Measurements from ENCODE around the gene HOXB1. TPM values are rescaled to one million over a fixed set of nuclear protein-coding genes. Genes with fewer than 3 reads are reported as not detected.
A peak's percentile ranks its signal among the peaks of the same experiment; 100 is the strongest.

Gene HOXB1
- total RNA-seq, 1 experiment from 2014 or later, result 4.5 TPM

DNA sequence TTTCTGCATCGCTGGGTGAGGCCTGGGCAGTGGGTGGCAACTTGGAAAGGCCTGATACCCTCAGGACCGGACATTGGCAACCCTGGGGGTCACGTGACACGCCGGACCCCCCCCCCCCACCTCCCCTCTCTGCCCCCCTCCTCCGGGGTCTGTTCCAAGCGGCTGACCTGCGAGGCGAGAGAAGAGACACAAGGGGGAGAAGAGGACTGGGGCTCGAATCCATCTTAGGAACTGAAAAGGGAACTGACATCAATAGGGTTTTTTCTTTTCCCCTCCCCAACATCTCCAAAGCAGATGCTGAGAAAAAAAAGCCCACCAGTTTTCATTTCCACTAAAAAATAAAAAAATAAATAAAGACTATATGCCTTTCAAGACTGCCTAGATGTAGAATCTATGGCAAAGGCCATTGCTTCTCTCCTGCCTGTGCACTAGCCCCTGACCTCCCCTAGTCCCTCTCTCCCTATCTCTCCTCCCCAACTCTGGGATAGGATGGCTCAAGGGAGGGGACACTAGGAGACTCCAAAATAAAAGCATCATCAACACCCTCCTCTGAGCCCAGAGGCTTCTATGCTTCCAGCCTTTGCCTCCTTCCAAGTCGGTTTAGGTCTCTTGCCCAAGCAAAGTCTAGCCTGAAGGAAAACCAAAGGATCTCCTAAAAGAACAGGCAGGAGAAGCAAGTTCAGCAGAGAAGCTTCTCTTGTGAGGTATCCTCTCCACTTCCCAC is 21.8 kb upstream of the HOXB1 start:
- Histone ChIP-seq H3K27me3 (ENCODE audit: control insufficient read depth, insufficient read depth, low read length) (peaks cover 86% of the 10 kb centered on the region), H3K4me3 (ENCODE audit: insufficient read depth, low read depth, low read length) (peak overlapping the region; percentile 9; the same call in 1 of the 2 replicates), H3K36me3 (replicated peaks; ENCODE audit: control insufficient read depth, insufficient read depth, low read length) (no peaks in the 10 kb centered on the region)
- DNase-seq, result peak; percentile 84

DNA sequence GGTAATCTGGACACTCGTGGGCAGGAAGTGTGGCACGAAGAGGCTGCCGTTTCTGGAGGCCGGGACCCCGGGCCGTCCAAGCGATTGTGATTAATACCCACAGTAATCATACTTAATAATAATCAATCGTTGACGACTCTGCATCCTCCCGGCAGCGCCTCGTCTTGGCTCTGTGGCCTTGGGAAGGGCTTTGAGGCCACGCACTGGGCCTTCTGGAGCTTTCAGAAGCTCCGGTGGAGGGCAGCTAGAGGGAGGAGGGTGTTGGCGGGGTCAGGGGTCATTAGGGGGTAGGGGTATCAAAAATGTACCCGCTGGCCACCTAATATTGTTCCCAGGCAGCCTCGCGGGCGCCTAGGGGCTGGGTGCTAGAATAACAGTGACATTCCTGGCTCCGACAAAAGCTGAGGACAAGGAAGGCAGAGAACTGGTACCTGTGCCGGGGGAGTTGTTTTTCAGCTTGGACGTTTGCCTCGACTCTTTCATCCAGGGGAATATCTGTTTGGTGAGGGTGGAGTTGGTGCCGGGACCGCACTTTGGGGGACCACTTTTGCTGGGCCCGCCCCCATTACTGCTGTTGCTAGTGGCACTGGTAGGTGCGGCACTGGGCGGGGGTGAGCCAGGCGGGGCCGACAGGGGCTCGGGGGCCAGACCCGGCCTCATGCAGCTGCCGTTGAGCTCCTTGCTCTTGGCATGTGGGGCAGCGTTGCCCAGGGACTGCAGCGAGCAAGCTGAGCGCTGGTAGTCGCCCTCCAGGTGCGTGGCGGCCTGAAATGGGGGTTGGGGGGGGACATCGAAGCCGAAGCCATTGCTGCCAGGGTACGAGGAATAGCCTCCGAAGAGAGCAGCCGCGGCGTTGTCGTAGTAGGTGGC is 21.0 kb upstream of the HOXB1 start:
- peak; percentile 67 for DNase-seq
- Histone ChIP-seq H3K27me3 (ENCODE audit: control insufficient read depth, insufficient read depth, low read length) (peaks cover 86% of the 10 kb centered on the region), H3K36me3 (replicated peaks; ENCODE audit: control insufficient read depth, insufficient read depth, low read length) (no peaks in the 10 kb centered on the region), H3K4me3 (ENCODE audit: insufficient read depth, low read depth, low read length) (peak overlapping the region; percentile 9; the same call in 1 of the 2 replicates)

DNA sequence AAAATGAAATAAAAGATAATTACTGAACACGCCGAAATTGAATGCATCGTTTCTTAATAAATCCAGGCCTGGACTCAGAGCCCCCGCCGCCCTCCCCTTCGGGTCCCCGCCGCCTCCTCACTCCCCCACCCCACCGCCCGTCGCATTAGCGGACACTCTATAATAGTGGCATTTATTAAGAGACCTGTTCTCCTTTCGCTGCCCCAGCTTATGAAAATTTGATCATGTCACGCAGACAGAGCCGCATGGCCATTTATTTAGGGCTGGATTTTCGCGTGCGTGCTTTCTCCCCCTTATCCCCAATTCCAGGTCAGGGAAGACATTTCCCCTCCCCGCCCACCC is 20.4 kb upstream of the HOXB1 start:
- no peak for DNase-seq
- Histone ChIP-seq H3K27me3 (ENCODE audit: control insufficient read depth, insufficient read depth, low read length) (peaks cover 86% of the 10 kb centered on the region), H3K4me3 (ENCODE audit: insufficient read depth, low read depth, low read length) (no peak overlapping the region), H3K36me3 (replicated peaks; ENCODE audit: control insufficient read depth, insufficient read depth, low read length) (no peaks in the 10 kb centered on the region)

DNA sequence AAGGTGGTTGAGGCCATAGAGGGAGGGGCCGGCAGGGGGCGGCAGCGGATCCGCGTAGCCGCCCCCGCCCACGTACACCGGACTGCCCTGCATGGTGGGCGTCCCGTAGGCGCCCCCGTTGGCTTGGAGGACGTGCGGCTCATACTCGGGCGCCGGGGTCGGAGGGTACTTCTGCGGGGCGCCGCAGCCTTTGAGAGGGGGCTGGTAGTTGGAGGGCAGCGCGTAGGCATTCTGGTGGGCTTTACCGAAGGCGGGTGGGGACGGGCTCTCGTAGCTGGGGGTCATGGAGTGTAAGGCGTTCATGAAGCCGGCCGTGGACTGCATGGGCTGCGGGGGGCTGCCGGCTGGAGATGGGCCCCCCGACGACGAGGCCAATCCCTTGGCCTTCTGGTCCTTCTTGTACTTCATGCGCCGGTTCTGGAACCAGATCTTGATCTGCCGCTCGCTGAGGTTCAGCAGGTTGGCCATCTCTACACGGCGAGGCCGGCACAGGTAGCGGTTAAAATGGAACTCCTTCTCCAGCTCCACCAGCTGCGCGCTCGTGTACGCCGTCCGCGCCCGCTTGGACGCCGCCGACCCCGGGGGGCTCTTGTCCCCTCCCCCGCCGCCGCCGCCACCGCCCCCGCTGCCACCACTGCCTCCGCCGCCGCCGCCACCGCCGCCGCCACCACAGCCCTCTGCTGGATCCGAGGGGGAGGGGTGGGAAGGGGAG is 19.8 kb upstream of the HOXB1 start:
- Histone ChIP-seq H3K27me3 (ENCODE audit: control insufficient read depth, insufficient read depth, low read length) (peaks cover 86% of the 10 kb centered on the region), H3K36me3 (replicated peaks; ENCODE audit: control insufficient read depth, insufficient read depth, low read length) (no peaks in the 10 kb centered on the region), H3K4me3 (ENCODE audit: insufficient read depth, low read depth, low read length) (peak overlapping the region; percentile 28)
- peak; percentile 91 for DNase-seq

DNA sequence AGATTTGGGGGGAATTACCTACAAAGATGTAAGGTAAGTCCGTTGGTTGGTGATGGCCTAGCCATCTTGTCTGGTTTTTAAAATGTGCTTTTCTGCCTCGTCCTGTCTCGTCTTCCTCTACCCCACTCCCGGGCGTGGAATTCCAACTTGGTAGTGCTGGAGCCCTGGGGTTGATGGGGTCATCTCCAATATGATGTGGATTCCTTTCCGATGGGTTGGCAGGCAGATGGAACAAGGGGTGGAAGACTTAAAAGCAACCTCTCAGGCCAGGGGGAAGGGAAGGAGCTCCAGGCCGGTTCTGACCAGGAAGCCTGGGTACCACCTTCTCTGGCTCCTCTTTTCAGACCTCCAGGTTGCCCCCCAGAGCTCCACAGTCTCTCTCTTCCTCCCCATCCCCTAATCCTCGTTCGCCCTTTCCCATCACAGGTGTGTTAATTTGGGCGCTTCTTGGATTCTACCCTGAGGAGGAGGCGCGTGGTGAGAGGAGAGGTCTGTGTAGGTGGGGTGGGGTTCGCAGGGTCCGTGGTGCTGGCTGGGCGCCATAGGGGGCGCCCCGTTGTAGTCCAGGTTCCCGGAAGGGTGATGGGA is 19.2 kb upstream of the HOXB1 start:
- Histone ChIP-seq H3K27me3 (ENCODE audit: control insufficient read depth, insufficient read depth, low read length) (peaks cover 87% of the 10 kb centered on the region), H3K4me3 (ENCODE audit: insufficient read depth, low read depth, low read length) (no peak overlapping the region)

DNA sequence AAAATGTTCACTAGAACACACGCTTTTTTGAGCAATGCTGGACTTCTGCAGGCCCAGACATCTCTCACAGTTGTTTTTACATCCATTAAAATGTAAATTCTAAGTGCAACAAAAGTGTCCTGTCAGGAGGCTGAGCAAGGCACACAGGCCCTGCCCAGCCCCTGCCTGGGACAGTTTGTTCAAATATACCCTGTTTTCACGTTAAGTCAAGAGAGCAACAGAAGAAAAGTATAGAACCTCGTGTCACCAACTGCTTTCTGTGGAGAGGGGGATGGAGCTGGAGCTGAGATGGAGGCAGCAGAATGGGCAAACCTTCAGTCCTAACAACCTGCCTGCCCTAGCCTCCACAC is 18.4 kb upstream of the HOXB1 start:
- no peak for DNase-seq
- H3K4me3 ChIP-seq (ENCODE audit: insufficient read depth, low read depth, low read length), result no peak overlapping the region
- H3K36me3 ChIP-seq (replicated peaks; ENCODE audit: control insufficient read depth, insufficient read depth, low read length), result no peaks in the 10 kb centered on the region
- H3K27me3 ChIP-seq (ENCODE audit: control insufficient read depth, insufficient read depth, low read length), result peaks cover 84% of the 10 kb centered on the region

More for the DNA sequence above, 19.2 kb upstream of the HOXB1 start:
- no peaks in the 10 kb centered on the region for H3K36me3 ChIP-seq (replicated peaks; ENCODE audit: control insufficient read depth, insufficient read depth, low read length)
- no peak for DNase-seq

DNA sequence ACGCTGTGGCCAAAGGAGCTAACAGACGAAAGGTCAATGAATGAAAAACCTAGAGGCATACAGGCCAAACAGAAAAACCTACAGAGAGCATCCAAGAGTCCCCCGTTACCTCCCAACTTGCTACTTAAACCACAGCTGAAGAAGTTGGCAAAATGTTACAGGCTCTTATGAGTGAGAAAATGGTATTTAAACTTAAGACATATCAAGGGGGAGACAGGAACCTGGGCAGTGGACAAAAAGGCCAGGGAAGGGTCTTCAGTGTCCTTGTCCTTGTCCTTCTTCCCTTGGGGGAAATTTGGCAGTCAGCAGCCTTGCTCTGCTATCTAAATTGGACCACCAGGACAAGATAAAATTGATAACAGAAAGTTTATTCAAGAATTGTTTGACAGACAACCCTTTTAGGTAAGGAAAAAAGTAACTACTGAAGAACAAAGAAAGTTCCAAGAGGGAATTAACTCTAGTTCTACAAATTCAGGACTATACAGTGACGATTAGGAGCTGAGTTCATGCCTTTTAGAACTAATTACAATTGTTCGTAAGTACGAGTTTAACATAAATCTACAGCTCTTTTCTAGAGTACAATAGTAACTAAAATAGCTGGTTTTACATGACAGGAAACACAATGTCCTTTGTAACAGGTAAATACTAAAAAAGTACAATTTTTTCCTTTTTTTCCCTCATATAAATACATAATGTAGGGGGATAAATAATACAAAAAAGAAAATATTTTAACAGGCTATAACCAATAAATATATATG is 17.9 kb upstream of the HOXB1 start:
- no peak for DNase-seq
- H3K36me3 ChIP-seq (replicated peaks; ENCODE audit: control insufficient read depth, insufficient read depth, low read length), result no peaks in the 10 kb centered on the region
- no peak overlapping the region for H3K4me3 ChIP-seq (ENCODE audit: insufficient read depth, low read depth, low read length)
- H3K27me3 ChIP-seq (ENCODE audit: control insufficient read depth, insufficient read depth, low read length), result peaks cover 84% of the 10 kb centered on the region

DNA sequence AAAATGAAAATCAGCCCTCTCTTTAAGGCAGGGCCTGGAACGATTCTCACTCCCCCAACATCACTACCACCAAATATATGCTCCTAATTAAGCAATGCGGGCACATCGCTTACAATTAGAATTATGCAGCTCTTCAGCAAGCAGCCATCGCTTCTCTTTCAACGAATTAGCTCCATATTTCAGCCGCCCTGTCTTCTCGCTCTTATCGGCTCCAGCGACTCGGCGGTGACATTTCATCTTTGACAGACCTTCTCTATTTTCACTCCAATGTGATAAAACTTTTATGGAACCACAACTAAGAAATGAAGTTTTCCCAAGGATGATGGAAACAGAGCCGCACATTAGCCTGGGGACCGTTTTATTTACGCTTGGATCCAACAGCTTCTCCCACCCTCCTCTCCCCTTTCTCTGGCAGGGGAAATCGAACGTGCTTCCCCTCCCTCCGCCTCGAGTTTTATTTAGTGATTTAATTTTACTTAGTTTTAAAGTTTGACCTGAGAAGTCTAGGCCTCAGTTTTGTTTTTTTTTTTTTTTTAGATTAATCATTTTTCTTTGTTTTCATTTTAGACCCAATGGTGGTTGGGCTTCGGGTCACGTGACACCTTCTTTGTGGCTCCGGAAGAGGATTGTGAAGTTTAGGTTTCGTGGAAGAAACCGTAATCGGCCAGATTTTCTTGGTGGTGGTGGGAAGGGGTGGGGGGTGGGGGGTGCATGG is 17.2 kb upstream of the HOXB1 start:
- Histone ChIP-seq H3K4me3 (ENCODE audit: insufficient read depth, low read depth, low read length) (no peak overlapping the region), H3K36me3 (replicated peaks; ENCODE audit: control insufficient read depth, insufficient read depth, low read length) (no peaks in the 10 kb centered on the region), H3K27me3 (ENCODE audit: control insufficient read depth, insufficient read depth, low read length) (peaks cover 84% of the 10 kb centered on the region)
- no peak for DNase-seq

DNA sequence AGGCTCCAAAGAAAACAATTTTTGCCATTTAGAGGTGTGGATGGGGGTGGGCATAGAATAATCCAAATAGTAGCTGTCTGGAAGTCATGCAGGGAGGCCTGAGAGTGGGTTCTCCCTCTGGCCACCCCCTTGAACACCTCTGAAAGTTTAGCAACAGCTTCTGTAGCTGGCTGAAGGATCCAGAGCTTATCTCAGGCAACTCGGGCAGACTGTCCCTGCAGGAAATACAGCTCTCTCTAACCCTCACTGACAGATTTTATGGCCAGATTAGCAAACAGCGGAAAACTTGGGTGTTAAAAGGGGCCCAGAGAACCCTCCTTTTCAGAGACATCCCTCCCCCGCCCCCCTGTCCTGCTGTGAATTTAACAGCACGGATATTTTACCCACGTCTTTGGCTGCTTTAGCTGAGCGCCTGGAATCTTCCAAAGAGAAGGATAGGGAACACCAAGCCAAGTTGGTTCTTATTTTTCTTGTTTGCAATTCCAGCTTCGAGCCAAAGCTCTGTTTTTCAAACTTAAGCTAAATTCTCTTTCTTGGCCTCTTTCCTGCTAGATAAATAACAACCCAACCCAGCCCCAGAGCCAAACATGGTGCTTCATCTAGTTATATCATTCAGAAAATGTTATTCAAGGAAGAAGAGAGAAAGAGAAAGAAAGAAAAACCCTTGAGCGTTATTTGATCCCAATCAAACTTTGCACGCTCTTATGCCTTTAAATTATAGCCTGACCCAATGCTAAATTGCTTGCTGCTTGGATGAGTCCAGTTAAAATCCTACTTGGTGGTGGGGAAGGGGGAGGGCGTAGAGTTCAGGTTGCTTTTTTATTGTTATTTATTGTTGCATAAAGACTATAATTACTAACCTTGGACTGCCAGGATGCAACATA is 16.4 kb upstream of the HOXB1 start:
- no peak for DNase-seq
- Histone ChIP-seq H3K36me3 (replicated peaks; ENCODE audit: control insufficient read depth, insufficient read depth, low read length) (no peaks in the 10 kb centered on the region), H3K4me3 (ENCODE audit: insufficient read depth, low read depth, low read length) (peak overlapping the region; percentile 4; the same call in 1 of the 2 replicates), H3K27me3 (ENCODE audit: control insufficient read depth, insufficient read depth, low read length) (peaks cover 84% of the 10 kb centered on the region)

DNA sequence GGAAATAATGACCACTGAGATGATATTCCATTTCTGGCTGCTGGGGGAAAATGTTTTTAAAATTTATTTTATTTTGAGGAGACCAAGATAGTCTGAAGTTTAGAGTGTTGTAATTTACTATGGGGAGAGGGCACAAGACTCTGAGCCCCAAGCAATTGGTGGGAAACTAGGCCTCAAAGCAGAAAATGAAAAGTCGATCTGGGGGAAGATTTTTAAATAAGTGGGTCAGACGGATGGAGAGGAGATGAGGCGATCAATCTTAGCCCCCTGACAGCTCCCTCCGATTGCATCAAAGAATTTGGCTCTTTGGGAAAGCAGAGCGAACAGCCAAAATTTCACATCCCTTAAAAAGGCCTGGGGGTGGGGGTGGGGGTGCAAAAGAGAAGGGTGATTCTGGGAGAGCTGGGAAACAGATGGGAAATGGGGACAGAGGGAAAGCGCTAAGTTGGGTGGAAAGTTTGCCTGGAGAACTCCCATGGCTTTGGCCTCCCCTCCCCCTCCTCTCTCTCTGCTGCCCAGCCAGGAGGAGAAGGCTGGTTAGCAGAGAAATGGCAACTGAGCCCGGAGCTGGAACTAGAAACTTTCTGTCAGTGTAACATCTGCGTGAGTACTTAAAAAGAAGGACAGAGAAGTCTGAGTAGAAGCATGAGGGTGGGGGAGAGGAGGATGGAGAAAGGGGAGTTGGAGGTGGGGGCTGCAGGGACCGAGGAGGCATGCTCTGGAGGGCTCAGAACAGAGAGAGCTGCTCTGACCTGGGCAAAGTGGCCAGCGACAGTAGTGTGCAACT is 15.5 kb upstream of the HOXB1 start:
- H3K27me3 ChIP-seq (ENCODE audit: control insufficient read depth, insufficient read depth, low read length), result peaks cover 84% of the 10 kb centered on the region
- H3K4me3 ChIP-seq (ENCODE audit: insufficient read depth, low read depth, low read length), result peak overlapping the region; percentile 4; the same call in 1 of the 2 replicates
- peak; percentile 76 for DNase-seq
- no peaks in the 10 kb centered on the region for H3K36me3 ChIP-seq (replicated peaks; ENCODE audit: control insufficient read depth, insufficient read depth, low read length)

DNA sequence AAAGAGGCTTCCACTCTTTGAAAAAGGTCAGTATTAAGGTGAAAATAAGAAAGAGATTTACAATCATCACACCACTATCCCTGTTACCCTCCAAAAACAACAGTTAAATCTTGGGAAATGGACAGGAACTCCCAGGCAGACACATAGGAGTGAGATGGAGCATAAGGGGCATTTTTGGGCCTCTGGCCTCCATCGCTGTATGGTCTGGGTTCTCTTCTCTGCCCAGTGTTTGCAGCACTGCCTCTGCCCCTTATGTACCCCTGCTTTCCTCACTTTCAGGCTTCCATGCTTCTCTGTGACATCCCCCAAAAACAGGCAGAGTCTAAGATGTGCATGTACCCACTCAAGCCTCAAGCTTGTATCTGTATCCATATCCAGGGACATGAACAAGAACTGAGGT is 14.7 kb upstream of the HOXB1 start:
- DNase-seq, result no peak
- Histone ChIP-seq H3K27me3 (ENCODE audit: control insufficient read depth, insufficient read depth, low read length) (peaks cover 84% of the 10 kb centered on the region), H3K4me3 (ENCODE audit: insufficient read depth, low read depth, low read length) (no peak overlapping the region), H3K36me3 (replicated peaks; ENCODE audit: control insufficient read depth, insufficient read depth, low read length) (no peaks in the 10 kb centered on the region)

DNA sequence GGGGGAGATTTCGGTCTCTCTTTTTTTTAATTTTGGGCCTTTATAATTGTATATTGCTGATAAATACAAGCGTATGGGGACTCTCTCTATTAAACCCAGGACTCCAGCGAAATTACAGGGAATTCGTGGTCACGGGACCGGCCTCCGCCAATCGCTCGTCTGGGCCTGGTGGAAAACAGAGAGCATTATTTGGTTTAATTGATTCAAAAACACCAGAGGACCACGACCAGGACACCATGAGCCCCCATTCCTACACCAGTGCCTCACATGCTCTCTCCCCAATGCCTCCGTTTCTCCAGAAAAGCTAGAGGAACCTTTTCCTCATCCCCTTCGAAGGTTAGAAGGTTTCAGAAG is 14.2 kb upstream of the HOXB1 start, which contains the start of gene HOXB2:
HOXB2 (minus strand) TSS at position 88 of the 354 bp plus-strand sequence. CDS start 198 bp downstream, outside the sequence.
- Histone ChIP-seq H3K4me3 (ENCODE audit: insufficient read depth, low read depth, low read length) (peak within 1 kb of the TSS; percentile 58; the same call in 1 of the 2 replicates), H3K36me3 (replicated peaks; ENCODE audit: control insufficient read depth, insufficient read depth, low read length) (no peaks in the 10 kb centered on the region), H3K27me3 (ENCODE audit: control insufficient read depth, insufficient read depth, low read length) (peaks cover 84% of the 10 kb centered on the region)
- peak; percentile 69 for DNase-seq
